Neutrophil (primary cell): ENCODE data around the gene CYBRD1.
"Not testable (repeated sequence)": the region's sequence is repeated elsewhere in the genome, so short reads cannot be mapped to it uniquely, and the experiment has no call there.

Experiments
- H3K27ac ChIP-seq: fragments of 200-600 bp; sonication (generic); 2 replicates; pipeline ENCODE4 v1.5.1; 2016; ENCODE audit warnings: mild to moderate bottlenecking, moderate library complexity
- H3K27me3 ChIP-seq: fragments of 200-600 bp; sonication (generic); 2 replicates; pipeline ENCODE4 v1.6.0; 2016; ENCODE audit warnings: mild to moderate bottlenecking
- H3K36me3 ChIP-seq: fragments of 200-600 bp; sonication (generic); 2 replicates; pipeline ENCODE4 v1.5.1; 2017
- H3K4me1 ChIP-seq, 2 experiments: fragments of 200-600 bp in 1 of 2; sonication (generic) in 1 of 2; 1 replicate in 1 of 2; 2 replicates in 1 of 2; pipeline versions ENCODE4 v1.5.1 to v1.6.1; 2013 to 2016; ENCODE audit warnings: low read depth in 1 of 2, low read length in 1 of 2, mild to moderate bottlenecking in 1 of 2, moderate library complexity in 1 of 2; ENCODE audit not compliant: control insufficient read depth in 1 of 2, insufficient read depth in 1 of 2
- H3K4me3 ChIP-seq, 2 experiments: fragments of 200-600 bp in 1 of 2; sonication (generic) in 1 of 2; 1 replicate in 1 of 2; 2 replicates in 1 of 2; pipeline ENCODE4 v1.5.1; 2013 to 2016; ENCODE audit warnings: low read depth in 1 of 2, low read length in 1 of 2, mild to moderate bottlenecking in 1 of 2, moderate library complexity in 1 of 2
- H3K9me3 ChIP-seq: fragments of 200-600 bp; sonication (generic); 2 replicates; pipeline ENCODE4 v1.5.1; 2016
- CTCF ChIP-seq: fragments of 200-600 bp; sonication (generic); IDR thresholded peaks from 2 replicates; pipeline ENCODE4 v1.5.1; 2016; ENCODE audit warnings: antibody characterized with exemption

The CYBRD1 gene

DNA sequence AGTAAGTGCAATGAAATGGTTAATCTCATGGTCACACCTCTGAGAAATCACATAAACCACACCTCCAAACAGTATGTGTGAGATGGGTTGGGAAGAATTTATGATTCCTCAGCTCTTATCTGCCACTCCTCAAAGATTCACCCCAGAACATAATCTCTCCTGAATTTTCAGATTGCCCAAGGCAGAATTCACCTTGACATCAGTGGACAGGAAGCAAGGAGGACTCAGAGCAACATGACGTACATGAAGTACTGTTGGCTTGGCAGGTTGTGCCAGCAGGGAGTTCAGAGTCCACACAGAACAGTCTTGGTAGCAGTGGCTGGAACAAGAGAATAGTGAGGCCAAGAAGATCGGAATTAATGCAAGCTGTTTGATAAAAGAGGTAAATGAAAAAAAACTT, 31.7 kb upstream of the CYBRD1 start:
- H3K27ac ChIP-seq, result no peak overlapping the region
- H3K4me1 ChIP-seq, result no peaks in the 10 kb centered on the region
- H3K27me3 ChIP-seq, result no peaks in the 10 kb centered on the region
- no peaks in the 10 kb centered on the region for H3K9me3 ChIP-seq
- H3K36me3 ChIP-seq, result no peaks in the 10 kb centered on the region
- TF ChIP-seq CTCF, result no peak
- H3K4me3 ChIP-seq, result no peak overlapping the region

GRCh38 chr2:171491292-171491691, 31.0 kb upstream of the CYBRD1 start:
- Histone ChIP-seq H3K36me3 (no peaks in the 10 kb centered on the region), H3K27ac (no peak overlapping the region), H3K9me3 (no peaks in the 10 kb centered on the region), H3K4me1 (no peaks in the 10 kb centered on the region), H3K4me3 (no peak overlapping the region), H3K27me3 (no peaks in the 10 kb centered on the region)
- TF ChIP-seq CTCF, result no peak

GRCh38 chr2:171492664-171493063, 29.6 kb upstream of the CYBRD1 start:
- no peaks in the 10 kb centered on the region for H3K9me3 ChIP-seq
- no peaks in the 10 kb centered on the region for H3K4me1 ChIP-seq
- no peaks in the 10 kb centered on the region for H3K36me3 ChIP-seq
- TF ChIP-seq CTCF, result no peak
- no peak overlapping the region for H3K4me3 ChIP-seq
- H3K27me3 ChIP-seq, result no peaks in the 10 kb centered on the region
- no peak overlapping the region for H3K27ac ChIP-seq

DNA sequence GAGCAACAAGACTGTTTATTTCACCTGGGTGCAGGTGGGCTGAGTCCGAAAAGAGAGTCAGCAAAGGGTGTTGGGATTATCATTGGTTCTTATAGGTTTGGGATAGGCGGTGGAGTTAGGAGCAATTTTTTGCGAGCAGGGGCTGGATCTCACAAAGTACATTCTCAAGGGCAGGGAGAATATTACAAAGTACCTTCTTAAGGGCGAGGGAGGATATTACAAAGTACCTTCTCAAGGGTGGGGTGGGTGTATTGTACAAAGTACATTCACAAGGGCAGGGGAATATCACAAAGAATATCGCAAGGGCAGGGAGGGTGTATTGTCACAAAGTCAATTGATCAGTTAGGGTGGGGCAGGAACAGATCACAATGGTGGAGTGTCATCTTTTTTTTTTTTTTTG, 24.6 kb upstream of the CYBRD1 start:
- not testable (repeated sequence) for H3K9me3 ChIP-seq, H3K4me3 ChIP-seq, H3K27me3 ChIP-seq, H3K27ac ChIP-seq, H3K36me3 ChIP-seq, H3K4me1 ChIP-seq

DNA sequence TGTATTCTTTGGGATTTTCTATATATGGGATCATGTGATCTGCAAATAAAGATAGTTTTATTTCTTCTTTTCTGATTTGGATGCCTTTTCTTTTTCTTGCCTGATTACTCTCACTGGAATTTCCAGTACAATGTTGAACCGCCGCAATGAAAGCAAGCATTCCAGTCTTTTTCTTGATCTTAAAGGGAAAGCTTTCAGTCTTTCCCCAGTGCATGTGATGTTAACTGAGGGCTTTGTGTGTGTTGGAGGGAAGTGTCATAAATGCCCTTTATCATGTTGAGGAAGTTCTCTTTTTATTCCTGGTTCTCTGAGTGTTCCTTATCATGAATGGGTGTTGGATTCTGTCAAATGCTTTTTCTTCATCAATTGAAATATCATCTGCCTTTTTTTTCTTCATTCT, 16.9 kb upstream of the CYBRD1 start:
- Histone ChIP-seq H3K27ac (no peak overlapping the region), H3K4me3 (no peak overlapping the region), H3K36me3 (no peaks in the 10 kb centered on the region), H3K27me3 (no peaks in the 10 kb centered on the region), H3K4me1 (no peaks in the 10 kb centered on the region), H3K9me3 (no peaks in the 10 kb centered on the region)
- no peak for TF ChIP-seq CTCF

GRCh38 chr2:171509945-171510731, 12.1 kb upstream of the CYBRD1 start:
- no peak for TF ChIP-seq CTCF
- Histone ChIP-seq H3K9me3 (no peaks in the 10 kb centered on the region), H3K4me3 (no peak overlapping the region), H3K27me3 (no peaks in the 10 kb centered on the region), H3K36me3 (no peaks in the 10 kb centered on the region), H3K27ac (no peak overlapping the region), H3K4me1 (peaks cover 29 to 36% of the 10 kb centered on the region in 2 experiments)
